Progenitor cell of endocrine pancreas (in vitro differentiated cells): ENCODE measurements around the gene GPRIN2. TPM values are rescaled to one million over a fixed set of nuclear protein-coding genes. Genes with fewer than 3 reads are reported as not detected.

Experiments
- DNase-seq: peaks from one replicate; pipeline ENCODE4 v3.0.0; 2021; ENCODE audit warnings: low spot score; ENCODE audit not compliant: unreplicated experiment
- H3K27ac Mint-ChIP-seq: 2 replicates; pipeline ENCODE4 v1.8.0; 2021; ENCODE audit warnings: mild to moderate bottlenecking, moderate library complexity, mixed read lengths
- H3K27me3 Mint-ChIP-seq: 2 replicates; pipeline ENCODE4 v1.8.0; 2021; ENCODE audit warnings: mixed read lengths
- H3K36me3 Mint-ChIP-seq: 2 replicates; pipeline ENCODE4 v1.8.0; 2022; ENCODE audit warnings: mixed read lengths; ENCODE audit not compliant: insufficient read depth
- H3K4me1 Mint-ChIP-seq: 2 replicates; pipeline ENCODE4 v1.8.0; 2021; ENCODE audit warnings: low read depth, mixed read lengths
- H3K4me3 Mint-ChIP-seq: 2 replicates; pipeline ENCODE4 v1.8.0; 2021; ENCODE audit warnings: low read depth, mild to moderate bottlenecking, moderate library complexity, mixed read lengths
- H3K9me3 Mint-ChIP-seq: 2 replicates; pipeline ENCODE4 v1.8.0; 2021; ENCODE audit warnings: low read depth, mixed read lengths
- total RNA-seq: library from RNA; stranded (reverse); gene quantifications from 2 replicates; pipeline ENCODE4 v1.2.1, GENCODE V29; 2021
- TF ChIP-seq, protein P1 (sequence below): fragments of 200-600 bp; sonication (generic); IDR thresholded peaks from one replicate; pipeline ENCODE4 v1.5.0; 2021; ENCODE audit warnings: antibody characterized with exemption, mild to moderate bottlenecking; ENCODE audit not compliant: unreplicated experiment

The GPRIN2 gene
- total RNA-seq, 1 donor from 2014 or later = 14.0 TPM

DNA sequence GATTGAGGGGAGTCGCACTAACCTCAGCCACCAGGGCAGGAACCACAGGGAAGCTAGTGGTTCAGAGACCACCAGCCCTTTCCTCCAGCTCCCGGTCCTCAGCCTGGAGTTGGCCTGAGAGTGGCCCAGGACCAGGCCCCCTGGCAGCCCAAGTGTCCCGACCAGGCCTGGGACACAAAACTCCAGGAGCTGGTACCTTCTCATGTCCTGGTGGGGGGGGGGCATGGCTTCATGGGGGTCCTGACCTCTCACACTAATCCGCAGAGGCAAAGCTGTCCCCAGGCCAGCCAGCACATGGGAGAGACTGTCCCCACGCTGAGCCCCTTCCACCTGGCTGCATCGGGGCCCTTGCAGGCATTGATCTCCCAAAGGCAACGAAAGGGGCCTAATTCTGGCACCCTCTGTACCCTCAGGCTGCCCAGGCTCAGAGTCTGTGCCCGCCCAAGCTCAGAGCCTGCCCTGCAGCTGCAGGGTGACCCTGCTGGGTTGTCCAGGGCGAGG is 28.2 kb downstream of the GPRIN2 start:
- TF ChIP-seq, protein P1, sequence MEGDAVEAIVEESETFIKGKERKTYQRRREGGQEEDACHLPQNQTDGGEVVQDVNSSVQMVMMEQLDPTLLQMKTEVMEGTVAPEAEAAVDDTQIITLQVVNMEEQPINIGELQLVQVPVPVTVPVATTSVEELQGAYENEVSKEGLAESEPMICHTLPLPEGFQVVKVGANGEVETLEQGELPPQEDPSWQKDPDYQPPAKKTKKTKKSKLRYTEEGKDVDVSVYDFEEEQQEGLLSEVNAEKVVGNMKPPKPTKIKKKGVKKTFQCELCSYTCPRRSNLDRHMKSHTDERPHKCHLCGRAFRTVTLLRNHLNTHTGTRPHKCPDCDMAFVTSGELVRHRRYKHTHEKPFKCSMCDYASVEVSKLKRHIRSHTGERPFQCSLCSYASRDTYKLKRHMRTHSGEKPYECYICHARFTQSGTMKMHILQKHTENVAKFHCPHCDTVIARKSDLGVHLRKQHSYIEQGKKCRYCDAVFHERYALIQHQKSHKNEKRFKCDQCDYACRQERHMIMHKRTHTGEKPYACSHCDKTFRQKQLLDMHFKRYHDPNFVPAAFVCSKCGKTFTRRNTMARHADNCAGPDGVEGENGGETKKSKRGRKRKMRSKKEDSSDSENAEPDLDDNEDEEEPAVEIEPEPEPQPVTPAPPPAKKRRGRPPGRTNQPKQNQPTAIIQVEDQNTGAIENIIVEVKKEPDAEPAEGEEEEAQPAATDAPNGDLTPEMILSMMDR = no peak
- no peaks in the 10 kb centered on the region for H3K4me1 Mint-ChIP-seq
- H3K4me3 Mint-ChIP-seq = no peak overlapping the region
- no peaks in the 10 kb centered on the region for H3K36me3 Mint-ChIP-seq
- peaks cover 2% of the 10 kb centered on the region for H3K27me3 Mint-ChIP-seq
- no peaks in the 10 kb centered on the region for H3K9me3 Mint-ChIP-seq
- no peak for DNase-seq
- no peak overlapping the region for H3K27ac Mint-ChIP-seq

DNA sequence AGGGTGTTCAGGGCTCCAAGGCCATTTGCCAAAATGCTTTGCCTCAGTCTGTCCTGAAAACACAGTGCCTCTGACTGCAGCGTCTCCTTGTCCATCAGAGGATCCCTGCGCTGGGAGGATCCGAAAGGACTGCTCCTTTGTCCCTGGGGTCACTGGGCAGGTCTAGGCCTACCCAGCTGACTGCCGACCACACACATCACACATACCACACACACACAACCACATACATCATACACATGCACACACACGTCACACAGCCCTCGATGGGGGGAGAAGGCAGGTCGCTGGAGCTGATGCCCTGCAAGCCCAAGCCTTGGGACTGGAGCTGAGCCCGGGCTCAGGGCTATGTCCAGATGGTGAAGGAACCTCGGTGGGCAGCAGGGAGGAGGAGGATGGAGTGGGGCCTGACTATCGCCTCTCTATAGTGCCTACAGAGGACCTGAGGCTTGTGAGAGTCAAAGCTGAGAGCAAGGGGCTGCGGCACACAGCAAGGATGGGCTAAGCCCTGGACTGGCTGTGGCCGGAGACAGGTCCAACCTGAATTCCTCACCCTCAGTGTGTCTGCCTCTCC is 29.1 kb downstream of the GPRIN2 start:
- no peak for DNase-seq
- Mint-ChIP-seq H3K4me3 (no peak overlapping the region), H3K27ac (no peak overlapping the region), H3K27me3 (peaks cover 2% of the 10 kb centered on the region), H3K36me3 (no peaks in the 10 kb centered on the region), H3K9me3 (no peaks in the 10 kb centered on the region), H3K4me1 (no peaks in the 10 kb centered on the region)
- TF ChIP-seq, protein P1 = no peak

DNA sequence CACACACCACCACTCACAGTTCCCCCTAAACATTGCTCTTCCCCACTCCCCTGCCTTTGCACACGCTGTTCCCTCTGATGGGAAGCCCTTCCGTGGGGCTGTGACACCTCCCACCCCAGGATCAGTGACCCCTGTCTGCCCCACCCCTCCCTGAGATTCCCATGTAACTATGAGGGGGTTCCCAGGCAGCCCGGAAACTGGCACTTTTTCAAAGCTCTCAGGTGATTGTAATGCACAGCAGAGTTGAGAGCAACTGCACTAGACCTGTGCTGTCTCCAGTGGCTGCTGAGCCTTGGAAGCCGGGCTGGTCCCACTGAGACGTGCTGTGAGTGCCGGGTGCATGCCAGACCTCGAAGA is 29.8 kb downstream of the GPRIN2 start:
- H3K9me3 Mint-ChIP-seq = no peaks in the 10 kb centered on the region
- H3K4me3 Mint-ChIP-seq = no peak overlapping the region
- no peaks in the 10 kb centered on the region for H3K4me1 Mint-ChIP-seq
- no peak for DNase-seq
- no peaks in the 10 kb centered on the region for H3K36me3 Mint-ChIP-seq
- TF ChIP-seq, protein P1 = no peak
- H3K27me3 Mint-ChIP-seq = peaks cover 2% of the 10 kb centered on the region
- no peak overlapping the region for H3K27ac Mint-ChIP-seq

DNA sequence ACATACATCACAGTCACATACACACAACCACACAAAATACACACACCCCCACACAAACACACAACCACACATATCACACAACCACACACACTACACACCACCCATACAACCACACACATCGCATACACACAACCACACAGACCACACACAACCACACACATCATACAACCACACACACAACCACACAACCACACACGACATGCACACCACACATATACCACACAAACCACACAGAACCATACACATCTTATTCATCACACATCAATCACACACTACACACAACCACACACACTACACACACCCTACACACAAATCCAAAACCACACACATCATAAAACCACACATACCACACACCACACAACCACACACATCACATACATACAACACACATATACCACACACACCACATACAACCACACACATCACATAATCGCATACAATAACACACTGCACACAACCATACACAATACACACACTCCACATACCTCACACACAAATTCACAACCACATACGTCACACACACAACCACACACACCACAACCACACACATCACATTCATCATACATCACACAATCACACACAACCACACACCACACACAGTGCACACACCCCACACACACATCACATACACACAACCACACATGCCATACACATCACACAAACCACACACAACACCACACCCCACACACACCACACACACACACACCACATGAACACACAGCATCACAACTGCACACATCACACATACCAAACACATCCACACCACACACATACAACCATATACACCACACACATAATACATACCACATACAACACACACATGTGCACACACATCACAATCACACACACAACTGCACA is 30.4 kb downstream of the GPRIN2 start:
- Mint-ChIP-seq H3K27ac (no peak overlapping the region), H3K36me3 (no peaks in the 10 kb centered on the region), H3K9me3 (no peaks in the 10 kb centered on the region), H3K4me1 (no peaks in the 10 kb centered on the region), H3K27me3 (peaks cover 2% of the 10 kb centered on the region), H3K4me3 (no peak overlapping the region)
- no peak for DNase-seq
- TF ChIP-seq, protein P1 = no peak

DNA sequence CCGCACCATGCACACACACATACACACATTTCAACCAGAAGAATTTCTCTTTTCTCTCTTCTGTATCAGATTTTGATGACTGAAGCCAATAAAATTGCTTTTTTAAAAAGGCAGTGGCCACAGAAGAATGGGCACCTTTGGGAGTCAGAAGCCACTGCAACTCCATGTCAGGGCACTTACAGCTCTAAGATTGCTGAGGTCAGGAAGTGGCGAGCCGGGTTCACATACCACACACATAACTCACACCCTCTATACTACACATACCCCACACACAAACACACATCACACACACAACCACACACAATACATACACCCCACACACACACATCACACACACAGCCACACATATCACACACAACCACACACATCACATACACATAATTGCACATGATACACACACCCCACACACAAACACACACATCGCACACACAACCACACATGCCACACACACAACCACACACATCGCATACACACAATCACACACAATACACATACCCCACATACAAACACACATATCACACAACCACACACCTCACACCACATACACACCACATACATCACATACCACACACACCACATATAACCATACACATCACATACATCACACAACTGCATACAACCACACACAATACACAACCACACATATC is 31.2 kb downstream of the GPRIN2 start:
- Mint-ChIP-seq H3K36me3 (no peaks in the 10 kb centered on the region), H3K4me1 (no peaks in the 10 kb centered on the region)
- TF ChIP-seq, protein P1 = no peak

More for the DNA sequence above, 31.2 kb downstream of the GPRIN2 start:
- Mint-ChIP-seq H3K4me3 (no peak overlapping the region), H3K27ac (no peak overlapping the region), H3K27me3 (peaks cover 2% of the 10 kb centered on the region), H3K9me3 (no peaks in the 10 kb centered on the region)
- DNase-seq = no peak
